ENCODE measurements around the gene TANGO2. TPM values are rescaled to one million over a fixed set of nuclear protein-coding genes. Genes with fewer than 3 reads are reported as not detected.

Gene TANGO2
- total and polyA plus RNA-seq, 10 donors: 18.7 to 72.2 (median 55.1) TPM

DNA sequence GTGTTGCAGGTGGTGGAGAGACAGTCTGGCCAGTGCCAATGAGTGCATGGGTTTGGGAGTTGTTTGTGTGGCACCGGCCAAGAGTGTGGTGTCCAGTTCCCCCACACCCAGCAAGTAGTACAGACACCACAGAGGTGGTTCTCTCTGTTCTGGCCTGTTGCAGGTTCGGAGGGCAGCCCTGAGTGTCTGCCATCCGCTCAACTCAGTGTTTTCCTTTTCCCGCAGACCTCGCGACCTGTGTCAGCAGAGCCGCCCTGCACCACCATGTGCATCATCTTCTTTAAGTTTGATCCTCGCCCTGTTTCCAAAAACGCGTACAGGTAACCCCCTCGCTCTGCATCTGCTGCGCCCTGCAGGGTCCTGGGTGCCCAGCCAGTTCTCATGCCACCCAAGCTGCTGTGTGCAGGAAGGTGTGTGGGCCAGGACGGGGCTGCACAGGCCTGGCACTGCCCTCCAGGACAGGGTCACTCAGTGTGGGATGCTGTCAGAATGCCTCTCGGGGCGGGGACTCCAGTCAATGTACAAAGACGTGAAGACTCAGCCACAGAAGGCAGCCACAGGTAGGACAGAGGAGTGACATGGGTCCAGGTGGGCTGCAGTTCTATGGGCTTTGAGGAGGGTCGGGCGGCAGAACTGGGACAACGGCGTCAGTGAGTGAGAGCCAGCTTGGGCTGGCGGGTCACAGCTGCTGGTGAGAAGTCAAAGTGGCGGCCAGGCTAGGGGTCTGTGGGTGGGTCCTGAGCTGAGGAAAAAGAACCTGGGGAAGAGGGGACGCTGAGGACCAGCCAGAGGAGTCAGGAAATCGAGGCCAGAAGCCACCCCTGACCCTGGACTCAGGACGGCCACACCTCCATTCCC lies 15.9 kb downstream of the TANGO2 start:
- H3K4me3 ChIP-seq: no peak overlapping the region
- TF ChIP-seq POLR2AphosphoS5 (IDR thresholded peaks at IDR 0.05): peak in 1 of 3 donors; percentile 28
- TF ChIP-seq, protein P1, sequence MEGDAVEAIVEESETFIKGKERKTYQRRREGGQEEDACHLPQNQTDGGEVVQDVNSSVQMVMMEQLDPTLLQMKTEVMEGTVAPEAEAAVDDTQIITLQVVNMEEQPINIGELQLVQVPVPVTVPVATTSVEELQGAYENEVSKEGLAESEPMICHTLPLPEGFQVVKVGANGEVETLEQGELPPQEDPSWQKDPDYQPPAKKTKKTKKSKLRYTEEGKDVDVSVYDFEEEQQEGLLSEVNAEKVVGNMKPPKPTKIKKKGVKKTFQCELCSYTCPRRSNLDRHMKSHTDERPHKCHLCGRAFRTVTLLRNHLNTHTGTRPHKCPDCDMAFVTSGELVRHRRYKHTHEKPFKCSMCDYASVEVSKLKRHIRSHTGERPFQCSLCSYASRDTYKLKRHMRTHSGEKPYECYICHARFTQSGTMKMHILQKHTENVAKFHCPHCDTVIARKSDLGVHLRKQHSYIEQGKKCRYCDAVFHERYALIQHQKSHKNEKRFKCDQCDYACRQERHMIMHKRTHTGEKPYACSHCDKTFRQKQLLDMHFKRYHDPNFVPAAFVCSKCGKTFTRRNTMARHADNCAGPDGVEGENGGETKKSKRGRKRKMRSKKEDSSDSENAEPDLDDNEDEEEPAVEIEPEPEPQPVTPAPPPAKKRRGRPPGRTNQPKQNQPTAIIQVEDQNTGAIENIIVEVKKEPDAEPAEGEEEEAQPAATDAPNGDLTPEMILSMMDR (IDR thresholded peaks at IDR 0.05 in 8 of 11, conservative IDR thresholded peaks at IDR 0.05 in 3 of 11): no peak
- no peak overlapping the region for H3K27ac ChIP-seq
- intact Hi-C loops (cut with DNase I; ENCODE audit: low total_unique reads): no loop called here
- H3K27me3 ChIP-seq (replicated peaks in 1 of 7): no peaks in the 10 kb centered on the region
- H3K4me1 ChIP-seq: peaks cover 11 to 69% (median 52%) of the 10 kb centered on the region in 6 donors
- peaks cover 0 to 8% (median 0%) of the 10 kb centered on the region in 8 donors for H3K9me3 ChIP-seq
- no peak for DNase-seq
- peaks cover 0 to 100% (median 34%) of the 10 kb centered on the region in 6 donors for H3K36me3 ChIP-seq
- WGBS, 5 donors: 79 to 92% (median 89%) methylated on average over 24 to 25 of the region's 25 CpGs

DNA sequence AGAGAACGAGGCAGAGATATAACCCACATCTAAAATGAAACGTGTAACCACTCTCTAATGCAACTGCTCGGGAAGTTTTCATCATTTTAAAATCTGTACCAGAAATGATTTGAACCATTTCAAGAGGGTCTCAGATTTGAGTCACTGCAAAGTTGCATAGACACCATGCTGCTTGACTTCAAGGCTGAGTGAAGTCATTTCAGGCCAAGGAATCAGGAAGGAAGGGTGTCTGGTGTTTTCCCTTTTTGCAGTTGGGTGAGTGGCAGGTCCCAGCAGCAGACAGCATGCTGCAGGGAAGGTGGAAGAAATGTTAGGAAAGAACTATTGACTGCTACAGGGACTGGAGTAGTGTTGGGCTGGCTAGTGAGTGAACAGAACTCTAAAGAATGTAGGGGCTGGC lies 16.5 kb downstream of the TANGO2 start:
- H3K9me3 ChIP-seq: peaks cover 0 to 8% (median 0%) of the 10 kb centered on the region in 8 donors
- H3K27ac ChIP-seq: no peak overlapping the region
- intact Hi-C loops (cut with DNase I; ENCODE audit: low total_unique reads): no loop called here
- peaks cover 0 to 100% (median 38%) of the 10 kb centered on the region in 6 donors for H3K36me3 ChIP-seq
- 23 to 60% (median 33%) methylated on average over 3 of the region's 3 CpGs for WGBS, 5 donors
- TF ChIP-seq, protein P1 (IDR thresholded peaks at IDR 0.05 in 8 of 11, conservative IDR thresholded peaks at IDR 0.05 in 3 of 11): no peak
- TF ChIP-seq POLR2A (IDR thresholded peaks at IDR 0.05): no peak
- no peak overlapping the region for H3K4me3 ChIP-seq
- no peak for DNase-seq
- peaks cover 11 to 62% (median 45%) of the 10 kb centered on the region in 6 donors for H3K4me1 ChIP-seq
- no peaks in the 10 kb centered on the region for H3K27me3 ChIP-seq (replicated peaks in 1 of 7)

DNA sequence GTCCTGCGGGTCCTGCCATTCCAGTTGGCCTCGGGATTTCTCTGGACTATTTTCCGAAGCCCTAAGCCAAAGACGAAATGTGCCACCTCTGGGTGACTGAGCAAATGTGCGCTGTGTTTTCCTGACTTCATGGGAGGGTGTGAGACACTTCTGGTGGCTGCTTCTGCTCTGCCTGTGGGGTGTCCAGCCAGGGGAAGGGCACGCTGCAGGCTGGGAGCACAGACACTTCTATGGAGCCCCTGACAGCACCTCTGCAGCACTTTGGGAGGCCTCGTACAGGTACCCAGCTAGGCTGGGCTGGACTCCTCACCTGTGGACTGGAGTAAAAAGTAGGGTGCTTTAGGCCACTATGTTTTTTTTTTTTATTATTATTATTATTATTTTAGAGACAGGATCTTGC lies 17.7 kb downstream of the TANGO2 start:
- WGBS, 5 donors: 89 to 99% (median 97%) methylated on average over 6 to 7 of the region's 7 CpGs
- intact Hi-C loops (cut with DNase I; ENCODE audit: low total_unique reads): no loop called here
- no peaks in the 10 kb centered on the region for H3K27me3 ChIP-seq (replicated peaks in 1 of 7)
- H3K4me1 ChIP-seq: peaks cover 5 to 51% (median 34%) of the 10 kb centered on the region in 6 donors
- DNase-seq: no peak
- no peak overlapping the region for H3K4me3 ChIP-seq
- no peak overlapping the region for H3K27ac ChIP-seq
- H3K36me3 ChIP-seq: peaks cover 0 to 100% (median 45%) of the 10 kb centered on the region in 6 donors
- H3K9me3 ChIP-seq: peaks cover 0 to 8% (median 0%) of the 10 kb centered on the region in 8 donors
- TF ChIP-seq POLR2A (IDR thresholded peaks at IDR 0.05) (no peak), POLR2AphosphoS5 (IDR thresholded peaks at IDR 0.05) (no peak)
- TF ChIP-seq, protein P1 (IDR thresholded peaks at IDR 0.05 in 8 of 11, conservative IDR thresholded peaks at IDR 0.05 in 3 of 11): no peak

DNA sequence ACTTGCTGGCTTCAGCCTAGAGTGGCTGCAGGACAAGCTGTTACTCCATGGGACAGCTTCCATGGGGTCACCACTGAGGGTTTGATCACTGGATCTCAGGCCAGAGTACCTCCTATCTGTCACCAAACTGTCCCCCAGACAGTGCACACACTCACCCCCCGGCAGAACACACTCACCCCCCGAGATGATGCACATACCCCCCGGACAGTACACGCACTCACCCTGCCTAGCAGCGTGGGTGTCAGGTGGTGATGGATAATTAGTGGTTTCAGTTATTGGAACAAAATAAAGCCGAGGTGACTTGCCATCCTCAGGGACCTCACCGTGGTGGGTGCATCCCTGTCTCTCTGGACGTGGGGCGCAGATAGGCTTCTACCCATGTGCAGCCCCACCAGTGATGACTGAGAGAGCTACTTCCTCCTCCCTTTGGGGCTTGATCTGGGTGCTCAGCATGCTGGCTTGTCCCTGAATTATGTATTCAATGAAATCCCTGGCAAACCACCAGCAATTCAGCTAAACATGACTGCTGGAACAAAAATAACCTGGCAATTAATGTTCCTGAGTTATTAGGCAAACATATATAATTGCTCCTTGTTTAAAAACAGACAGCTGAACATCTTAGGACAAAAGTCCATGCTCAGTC lies 18.9 kb downstream of the TANGO2 start:
- Histone ChIP-seq H3K27me3 (replicated peaks in 1 of 7) (no peaks in the 10 kb centered on the region), H3K36me3 (peaks cover 0 to 100% (median 56%) of the 10 kb centered on the region in 6 donors), H3K27ac (no peak overlapping the region), H3K4me1 (peaks cover 0 to 38% (median 23%) of the 10 kb centered on the region in 6 donors), H3K9me3 (peaks cover 0 to 3% (median 0%) of the 10 kb centered on the region in 8 donors), H3K4me3 (no peak overlapping the region)
- WGBS, 5 donors: 91 to 96% (median 95%) methylated on average over 5 to 9 of the region's 9 CpGs
- TF ChIP-seq POLR2A (IDR thresholded peaks at IDR 0.05) (no peak), POLR2AphosphoS5 (IDR thresholded peaks at IDR 0.05) (no peak)
- TF ChIP-seq, protein P1 (IDR thresholded peaks at IDR 0.05 in 8 of 11, conservative IDR thresholded peaks at IDR 0.05 in 3 of 11): no peak
- intact Hi-C loops (cut with DNase I; ENCODE audit: low total_unique reads): no loop called here
- no peak for DNase-seq
